H1 (cell line): Measurements from ENCODE around the gene NAV3. TPM values are rescaled to one million over a fixed set of nuclear protein-coding genes. Genes with fewer than 3 reads are reported as not detected.

Source experiments
- CTCF ChIA-PET: fragments of 300-600 bp; sonication (Branson Sonifier 250); formaldehyde crosslinking; loops from one replicate; lab custom pipeline; 2021; ENCODE audit not compliant: partially characterized antibody; lab: Charles Lee
- POLR2A ChIA-PET: fragments of 300-600 bp; sonication (Branson Sonifier 250); formaldehyde crosslinking; loops from one replicate; lab custom pipeline; 2021; ENCODE audit warnings: inconsistent platforms; ENCODE audit not compliant: partially characterized antibody; lab: Charles Lee
- DNase-seq, 2 experiments: peaks; one replicate each; pipeline versions ENCODE4 v3.0.0 to v3.0.0-alpha.2; 2010 to 2022; ENCODE audit warnings: low spot score in 2 of 2, low read depth in 1 of 2, mixed read lengths in 1 of 2
- FAIRE-seq: peaks from 2 replicates; lab custom pipeline; 2011; peaks lifted over from hg19 to GRCh38; lab: Jason Lieb, UNC
- H2AFZ ChIP-seq: 2 replicates; pipeline ENCODE4 v1.8.1; 2012; ENCODE audit warnings: low read length, inconsistent platforms
- H2AK5ac ChIP-seq: 2 replicates; pipeline ENCODE4 v1.6.1; 2013; ENCODE audit warnings: low read depth, low read length
- H2BK120ac ChIP-seq: replicated peaks from 2 replicates; pipeline ENCODE3; 2013; ENCODE audit warnings: low read depth, low read length, inconsistent platforms
- H2BK12ac ChIP-seq: 2 replicates; pipeline ENCODE4 v1.6.1; 2013; ENCODE audit warnings: low read depth, low read length
- H2BK15ac ChIP-seq: 2 replicates; pipeline ENCODE4 v1.6.1; 2013; ENCODE audit warnings: low read length
- H2BK20ac ChIP-seq: 2 replicates; pipeline ENCODE4 v1.6.1; 2013; ENCODE audit warnings: low read length
- H2BK5ac ChIP-seq: 2 replicates; pipeline ENCODE4 v1.6.1; 2013; ENCODE audit warnings: low read depth, low read length
- H3K14ac ChIP-seq: 2 replicates; pipeline ENCODE4 v1.6.1; 2013; ENCODE audit warnings: inconsistent platforms; ENCODE audit not compliant: insufficient read length
- H3K18ac ChIP-seq: 2 replicates; pipeline ENCODE4 v1.6.1; 2013; ENCODE audit warnings: low read length; ENCODE audit errors: extremely low read depth
- H3K23ac ChIP-seq: 2 replicates; pipeline ENCODE4 v1.6.1; 2013; ENCODE audit warnings: inconsistent platforms; ENCODE audit not compliant: insufficient read length
- H3K23me2 ChIP-seq: 2 replicates; pipeline ENCODE4 v1.6.1; 2013; ENCODE audit warnings: low read depth, low read length
- H3K27ac ChIP-seq: 2 replicates; pipeline ENCODE4 v1.6.1; 2011; ENCODE audit warnings: low read depth, low read length, inconsistent platforms
- H3K27me3 ChIP-seq, 4 experiments: replicated peaks in 1 of 4; 1 replicate in 1 of 4; 2 replicates in 3 of 4; pipeline versions ENCODE4 v1.6.1 to v1.8.1; 2011 to 2013; ENCODE audit warnings: low read length in 3 of 4, mild to moderate bottlenecking in 3 of 4, inconsistent platforms in 2 of 4, mixed read lengths in 2 of 4, moderate library complexity in 1 of 4; ENCODE audit not compliant: control insufficient read depth in 3 of 4, insufficient read depth in 3 of 4; ENCODE audit errors: extremely low read depth in 1 of 4
- H3K36me3 ChIP-seq, 4 experiments: 2 replicates each; pipeline versions ENCODE4 v1.6.1 to v1.8.1; 2011 to 2013; ENCODE audit warnings: mild to moderate bottlenecking in 4 of 4, low read length in 3 of 4, moderate library complexity in 2 of 4, control low read depth in 1 of 4, inconsistent platforms in 1 of 4; ENCODE audit not compliant: insufficient read depth in 4 of 4, control insufficient read depth in 2 of 4
- H3K4ac ChIP-seq: replicated peaks from 2 replicates; pipeline ENCODE3; 2013; ENCODE audit warnings: low read length, low read depth, mixed read lengths, inconsistent platforms; ENCODE audit not compliant: insufficient read length
- H3K4me1 ChIP-seq, 4 experiments: replicated peaks in 1 of 4; 1 replicate in 1 of 4; 2 replicates in 3 of 4; pipeline versions ENCODE4 v1.6.1 to v1.8.1; 2011 to 2013; ENCODE audit warnings: low read length in 3 of 4, inconsistent platforms in 2 of 4, mixed read lengths in 1 of 4; ENCODE audit not compliant: insufficient read depth in 4 of 4, control insufficient read depth in 3 of 4
- H3K4me2 ChIP-seq, 2 experiments: 2 replicates each; pipeline versions ENCODE4 v1.6.1 to v1.8.1; 2011 to 2013; ENCODE audit warnings: low read depth in 2 of 2, low read length in 2 of 2, control low read depth in 1 of 2, inconsistent platforms in 1 of 2, mild to moderate bottlenecking in 1 of 2; ENCODE audit not compliant: insufficient read depth in 1 of 2
- H3K4me3 ChIP-seq, 4 experiments: fragments of 200-600, 300-600 bp in 1 of 4; sonication (generic), shearing (Covaris generic), sonication (Bioruptor Twin) in 1 of 4; 2 replicates each; pipeline versions ENCODE4 v1.5.1 to v1.8.1; 2011 to 2016; ENCODE audit warnings: low read length in 4 of 4, low read depth in 3 of 4, control low read depth in 2 of 4, inconsistent platforms in 2 of 4, mild to moderate bottlenecking in 2 of 4, mixed read lengths in 1 of 4, moderate library complexity in 1 of 4; ENCODE audit not compliant: insufficient read depth in 2 of 4; ENCODE audit errors: extremely low read depth in 1 of 4
- H3K56ac ChIP-seq: replicated peaks from 2 replicates; pipeline ENCODE3; 2013; ENCODE audit warnings: low read depth, mild to moderate bottlenecking, mixed read lengths, low read length, inconsistent platforms; ENCODE audit not compliant: insufficient read length
- H3K79me1 ChIP-seq: 2 replicates; pipeline ENCODE4 v1.6.1; 2013; ENCODE audit warnings: low read depth, low read length, control low read depth
- H3K79me2 ChIP-seq, 2 experiments: 2 replicates each; pipeline versions ENCODE4 v1.6.1 to v1.8.1; 2012 to 2013; ENCODE audit warnings: low read length in 2 of 2, mild to moderate bottlenecking in 2 of 2, inconsistent platforms in 1 of 2; ENCODE audit not compliant: insufficient read depth in 2 of 2, control insufficient read depth in 1 of 2
- H3K9ac ChIP-seq, 4 experiments: replicated peaks in 1 of 4; 1 replicate in 1 of 4; 2 replicates in 3 of 4; pipeline versions ENCODE4 v1.6.1 to v1.8.1; 2011 to 2013; ENCODE audit warnings: low read depth in 3 of 4, low read length in 3 of 4, control low read depth in 2 of 4, mild to moderate bottlenecking in 2 of 4, moderate library complexity in 2 of 4, inconsistent platforms in 1 of 4; ENCODE audit errors: extremely low read depth in 1 of 4
- H3K9me3 ChIP-seq, 2 experiments: 2 replicates each; pipeline versions ENCODE4 v1.6.1 to v1.8.1; 2012 to 2013; ENCODE audit warnings: mild to moderate bottlenecking in 2 of 2, moderate library complexity in 2 of 2, control low read depth in 1 of 2, inconsistent platforms in 1 of 2, low read depth in 1 of 2, low read length in 1 of 2, mixed read lengths in 1 of 2; ENCODE audit not compliant: insufficient read depth in 2 of 2
- H4K20me1 ChIP-seq, 2 experiments: replicated peaks in 1 of 2; 2 replicates each; pipeline versions ENCODE3 to v1.8.1; 2011 to 2013; ENCODE audit warnings: inconsistent platforms in 2 of 2, low read length in 2 of 2, mild to moderate bottlenecking in 1 of 2; ENCODE audit not compliant: insufficient read depth in 2 of 2, control insufficient read depth in 1 of 2
- H4K5ac ChIP-seq: 2 replicates; pipeline ENCODE4 v1.6.1; 2013; ENCODE audit warnings: low read length, low read depth, mixed read lengths, inconsistent platforms; ENCODE audit not compliant: insufficient read length
- H4K8ac ChIP-seq: 2 replicates; pipeline ENCODE4 v1.8.0; 2013; ENCODE audit warnings: mild to moderate bottlenecking, moderate library complexity, low read length, inconsistent platforms; ENCODE audit not compliant: insufficient read depth; ENCODE audit errors: extremely low read depth
- H4K91ac ChIP-seq: replicated peaks from 2 replicates; pipeline ENCODE3; 2013; ENCODE audit warnings: low read length, mixed read lengths, inconsistent platforms; ENCODE audit not compliant: insufficient read length
- BACH1 ChIP-seq: IDR thresholded peaks from 2 replicates; pipeline ENCODE4 v1.6.1; 2012; ENCODE audit warnings: low read length, improper control_type of control experiment
- BCL11A ChIP-seq, 2 experiments: IDR thresholded peaks; one replicate each; pipeline ENCODE4 v1.6.1; 2011; ENCODE audit warnings: low read depth in 2 of 2, low read length in 2 of 2, mild to moderate bottlenecking in 2 of 2
- CBX8 ChIP-seq: fragments of 300-800, 300-1000 bp; sonication (generic); IDR thresholded peaks from 2 replicates; pipeline ENCODE4 v1.7.1; 2016; ENCODE audit warnings: low read depth, low read length, borderline replicate concordance
- CTBP2 ChIP-seq: IDR thresholded peaks from 2 replicates; pipeline ENCODE4 v1.7.0; 2011; ENCODE audit warnings: borderline replicate concordance, mild to moderate bottlenecking, moderate library complexity, mixed read lengths, low read length; ENCODE audit not compliant: insufficient read depth, insufficient read length
- PHF8 ChIP-seq: fragments of 200-600 bp; sonication (generic); conservative IDR thresholded peaks from 2 replicates; pipeline ENCODE4 v1.7.1; 2012; ENCODE audit warnings: low read depth, mild to moderate bottlenecking, inconsistent platforms, low read length, moderate library complexity
- POU5F1 ChIP-seq: IDR thresholded peaks from 2 replicates; pipeline ENCODE4 v1.6.1; 2011; ENCODE audit warnings: low read depth, mild to moderate bottlenecking, low read length, moderate library complexity
- SP4 ChIP-seq: IDR thresholded peaks from 2 replicates; pipeline ENCODE4 v1.6.1; 2012; ENCODE audit warnings: low read length, inconsistent platforms
- SRF ChIP-seq: IDR thresholded peaks from 2 replicates; pipeline ENCODE4 v1.6.1; 2011; ENCODE audit warnings: mild to moderate bottlenecking, low read depth, low read length, moderate library complexity
- TAF1 ChIP-seq: IDR thresholded peaks from 2 replicates; pipeline ENCODE4 v1.6.1; 2011; ENCODE audit warnings: mild to moderate bottlenecking, low read depth, low read length
- TEAD4 ChIP-seq: IDR thresholded peaks from 2 replicates; pipeline ENCODE4 v1.6.1; 2012; ENCODE audit warnings: low read depth, low read length, inconsistent platforms, mixed read lengths
- WGBS, 2 experiments: shearing (Covaris generic) in 1 of 2; methylation state at CpG; one replicate each; pipeline versions ENCODE4 v1.1.6 to v1.1.7; 2013 to 2015; ENCODE audit warnings: low lambda C conversion rate in 2 of 2, mixed read lengths in 2 of 2, inconsistent platforms in 1 of 2, low coverage in 1 of 2, missing lambda C conversion rate in 1 of 2; ENCODE audit not compliant: insufficient replicate concordance in 2 of 2, insufficient coverage in 1 of 2, insufficient read length in 1 of 2; ENCODE audit errors: extremely low coverage in 1 of 2, missing lambda C conversion rate in 1 of 2; 5-methylcytosine and 5-hydroxymethylcytosine counted together
- polyA plus RNA-seq, 7 experiments: library from polyadenylated mRNA; depleted of rRNA in 3 of 7; stranded (reverse) in 5 of 7; unstranded in 2 of 7; fragments of >200 nt in 5 of 7; fragments of 200-250 nt in 2 of 7; gene quantifications; 1 replicate in 5 of 7; 2 replicates in 1 of 7; 4 replicates in 1 of 7; pipeline versions ENCODE4 v1.2.1 to v1.2.3, GENCODE V29; 2011 to 2013; ENCODE audit warnings: missing spikeins in 2 of 7, mixed read lengths in 2 of 7
- total RNA-seq: library from RNA; stranded (reverse); fragmentation: NEBNext Ultra II Directional; extraction: Animal tissue kit (Norgen Biotek cat#: 25700); gene quantifications from 2 replicates; pipeline ENCODE4 v1.2.1, GENCODE V29; 2021

NAV3 gene
- total and polyA plus RNA-seq, 2 of the 8 experiments (the other 6 are each of a cell fraction or from before 2014, with no cell fraction given), result 0.47 to 5.0 TPM

DNA sequence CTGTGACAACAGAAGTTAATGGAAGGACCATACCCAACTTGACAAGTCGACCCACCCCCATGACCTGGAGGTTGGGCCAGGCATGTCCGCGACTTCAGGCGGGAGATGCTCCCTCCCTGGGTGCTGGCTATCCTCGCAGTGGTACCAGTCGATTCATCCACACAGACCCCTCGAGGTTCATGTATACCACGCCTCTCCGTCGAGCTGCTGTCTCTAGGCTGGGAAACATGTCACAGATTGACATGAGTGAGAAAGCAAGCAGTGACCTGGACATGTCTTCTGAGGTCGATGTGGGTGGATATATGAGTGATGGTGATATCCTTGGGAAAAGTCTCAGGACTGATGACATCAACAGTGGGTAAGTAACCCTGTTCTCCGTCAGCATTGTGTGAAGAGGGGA lies 220.1 kb downstream of the NAV3 start:
- no peaks in the 10 kb centered on the region for H4K20me1 ChIP-seq
- no peaks in the 10 kb centered on the region for H3K79me1 ChIP-seq
- no peak overlapping the region for H2BK15ac ChIP-seq
- H4K91ac ChIP-seq, result no peak overlapping the region
- no peak overlapping the region for H3K4me3 ChIP-seq
- WGBS, 2 experiments, result 91% methylated on average over 12 of the region's 12 CpGs; no CpG with 5 or more reads in 1 of the 2 experiments
- CTCF ChIA-PET, result no interaction called here
- no peak overlapping the region for H3K14ac ChIP-seq
- no peak overlapping the region for H3K18ac ChIP-seq
- H4K5ac ChIP-seq, result no peak overlapping the region
- no peak overlapping the region for H3K4ac ChIP-seq
- POLR2A ChIA-PET, result no interaction called here
- H3K4me2 ChIP-seq, result no peak overlapping the region
- H3K9ac ChIP-seq, result no peak overlapping the region
- H2BK12ac ChIP-seq, result no peak overlapping the region
- DNase-seq, result no peak
- no peak overlapping the region for H2BK5ac ChIP-seq
- no peak overlapping the region for H3K23ac ChIP-seq
- H3K4me1 ChIP-seq, result no peaks in the 10 kb centered on the region
- H4K8ac ChIP-seq, result peak overlapping the region; percentile 43; the same call in 1 of the 2 replicates
- no peak for FAIRE-seq
- H3K56ac ChIP-seq, result no peak overlapping the region
- H3K9me3 ChIP-seq, result no peaks in the 10 kb centered on the region
- H2BK20ac ChIP-seq, result no peak overlapping the region
- TF ChIP-seq POU5F1 (no peak), TEAD4 (no peak), SRF (no peak), CTBP2 (no peak), BCL11A (IDR thresholded peaks at IDR 0.05; ENCODE audit: low read depth in 2 of 2, low read length in 2 of 2) (no peak), PHF8 (no peak), BACH1 (no peak), TAF1 (no peak), SP4 (no peak), CBX8 (no peak)
- no peak overlapping the region for H2BK120ac ChIP-seq
- no peak overlapping the region for H2AFZ ChIP-seq
- no peaks in the 10 kb centered on the region for H3K79me2 ChIP-seq
- no peaks in the 10 kb centered on the region for H3K36me3 ChIP-seq
- H2AK5ac ChIP-seq, result no peak overlapping the region
- no peaks in the 10 kb centered on the region for H3K27me3 ChIP-seq
- H3K27ac ChIP-seq, result no peak overlapping the region
- H3K23me2 ChIP-seq, result no peaks in the 10 kb centered on the region
